GM12874 (cell line): ENCODE data around the gene SSR1.

Source experiments
- CTCF ChIP-seq: IDR thresholded peaks from 2 replicates; pipeline ENCODE4 v1.5.1; 2011; ENCODE audit warnings: low read depth, mild to moderate bottlenecking, control low read depth, low read length, moderate library complexity; ENCODE audit not compliant: insufficient read depth

SSR1 gene

GRCh38 chr6:7311176-7311575 lies 1.8 kb downstream of the SSR1 start:
- TF ChIP-seq CTCF, result no peak

GRCh38 chr6:7309050-7309449 lies 3.9 kb downstream of the SSR1 start:
- TF ChIP-seq CTCF, result no peak

GRCh38 chr6:7307533-7307932 lies 5.5 kb downstream of the SSR1 start:
- TF ChIP-seq CTCF, result no peak

GRCh38 chr6:7304821-7305220 lies 8.2 kb downstream of the SSR1 start:
- no peak for TF ChIP-seq CTCF

GRCh38 chr6:7301702-7302101 lies 11.3 kb downstream of the SSR1 start:
- TF ChIP-seq CTCF, result no peak

GRCh38 chr6:7300926-7301325 lies 12.1 kb downstream of the SSR1 start:
- no peak for TF ChIP-seq CTCF

GRCh38 chr6:7298113-7298512 lies 14.9 kb downstream of the SSR1 start:
- no peak for TF ChIP-seq CTCF

GRCh38 chr6:7296602-7297001 lies 16.4 kb downstream of the SSR1 start:
- no peak for TF ChIP-seq CTCF
